PC-3 (cell line): ENCODE data around the gene ARHGAP31. TPM values are rescaled to one million over a fixed set of nuclear protein-coding genes. Genes with fewer than 3 reads are reported as not detected.

Experiments used
- ATAC-seq: fragments of 200-7000 bp; cut with Tn5 transposase; 2 replicates; pipeline ENCODE4 v1.9.1; 2020; ENCODE audit warnings: mild to moderate bottlenecking, moderate library complexity
- BruUV-seq: library from RNA; stranded (reverse); fragments of 400-500 nt; replicated peaks from 2 replicates; lab custom pipeline; 2021; lab: Mats Ljungman, UMichigan
- CTCF ChIA-PET: fragments of 300-600 bp; sonication (Branson Sonifier 250); formaldehyde crosslinking; loops from one replicate; lab custom pipeline; 2022; ENCODE audit warnings: antibody characterized with exemption; lab: Charles Lee
- POLR2A ChIA-PET: fragments of 300-600 bp; sonication (Branson Sonifier 250); formaldehyde crosslinking; loops from one replicate; lab custom pipeline; 2022; ENCODE audit warnings: antibody characterized with exemption; ENCODE audit not compliant: unreplicated experiment; lab: Charles Lee
- DNase-seq: peaks from one replicate; pipeline ENCODE4 v3.0.0-alpha.2; 2015
- H2AFZ ChIP-seq: fragments of 300-600 bp; sonication (generic); 2 replicates; pipeline ENCODE4 v1.6.0; 2016; ENCODE audit warnings: antibody characterized with exemption, low read length
- H3F3A ChIP-seq: fragments of 300-600 bp; sonication (generic); one replicate; pipeline ENCODE4 v1.6.0; 2017; ENCODE audit warnings: antibody characterized with exemption, low read length, control low read depth, mild to moderate bottlenecking; ENCODE audit not compliant: unreplicated experiment
- H3K27ac ChIP-seq: fragments of 300-600 bp; sonication (generic); 2 replicates; pipeline ENCODE4 v1.5.1; 2016; ENCODE audit warnings: mild to moderate bottlenecking, low read length
- H3K27me3 ChIP-seq: fragments of 300-600 bp; sonication (generic); 2 replicates; pipeline ENCODE4 v1.6.1; 2016; ENCODE audit warnings: low read length, mixed read lengths
- H3K36me3 ChIP-seq: fragments of 300-600 bp; sonication (generic); 2 replicates; pipeline ENCODE4 v1.6.1; 2016; ENCODE audit warnings: low read depth, mixed run types, low read length, mixed read lengths
- H3K4me1 ChIP-seq: fragments of 300-600 bp; sonication (generic); 2 replicates; pipeline ENCODE4 v1.5.1; 2016; ENCODE audit warnings: low read length; ENCODE audit not compliant: insufficient read depth
- H3K4me2 ChIP-seq: fragments of 300-600 bp; sonication (generic); 2 replicates; pipeline ENCODE4 v1.6.0; 2016; ENCODE audit warnings: low read length
- H3K4me3 ChIP-seq: fragments of 300-600 bp; sonication (generic); 2 replicates; pipeline ENCODE4 v1.5.1; 2016; ENCODE audit warnings: mild to moderate bottlenecking, low read length, mixed read lengths
- H3K79me2 ChIP-seq: fragments of 300-600 bp; sonication (generic); 2 replicates; pipeline ENCODE4 v1.6.1; 2017; ENCODE audit warnings: low read length, mixed read lengths
- H3K9ac ChIP-seq: fragments of 300-600 bp; sonication (generic); 2 replicates; pipeline ENCODE4 v1.6.0; 2016; ENCODE audit warnings: mild to moderate bottlenecking, low read length
- H3K9me2 ChIP-seq: fragments of 300-600 bp; sonication (generic); replicated peaks from 2 replicates; pipeline ENCODE4 v1.6.1; 2016; ENCODE audit warnings: mixed run types, low read length, mixed read lengths
- H3K9me3 ChIP-seq: fragments of 300-600 bp; sonication (generic); 2 replicates; pipeline ENCODE4 v1.6.1; 2016; ENCODE audit warnings: low read length, mixed read lengths
- H4K20me1 ChIP-seq: fragments of 300-600 bp; sonication (generic); 2 replicates; pipeline ENCODE4 v1.6.1; 2016; ENCODE audit warnings: low read length, mixed read lengths
- EZH2 ChIP-seq: fragments of 300-600 bp; sonication (generic); IDR thresholded peaks from one replicate; pipeline ENCODE4 v1.6.1; 2017; ENCODE audit warnings: antibody characterized with exemption, mild to moderate bottlenecking, low read length; ENCODE audit not compliant: unreplicated experiment
- EZH2phosphoT487 ChIP-seq: fragments of 300-600 bp; sonication (generic); IDR thresholded peaks from 2 replicates; pipeline ENCODE4 v1.6.1; 2018; ENCODE audit warnings: mild to moderate bottlenecking, antibody characterized with exemption, low read length, borderline replicate concordance
- intact Hi-C: fragments of 100-400 bp; cut with micrococcal nuclease; formaldehyde crosslinking; loops from 2 replicates; pipeline ENCODE4 v1.9.0; 2023
- total RNA-seq: library from RNA; depleted of rRNA; stranded (reverse); fragments of >200 nt; gene quantifications from 2 replicates; pipeline ENCODE4 v1.2.3, GENCODE V29; 2014
- TF ChIP-seq, protein P1 (sequence below): fragments of 300-600 bp; sonication (generic); conservative IDR thresholded peaks from 2 replicates; pipeline ENCODE4 v1.5.1; 2017; ENCODE audit warnings: antibody characterized with exemption, low read depth, mild to moderate bottlenecking, low read length

Gene ARHGAP31
- total RNA-seq, 1 experiment from 2014 or later, result 7.8 TPM

DNA sequence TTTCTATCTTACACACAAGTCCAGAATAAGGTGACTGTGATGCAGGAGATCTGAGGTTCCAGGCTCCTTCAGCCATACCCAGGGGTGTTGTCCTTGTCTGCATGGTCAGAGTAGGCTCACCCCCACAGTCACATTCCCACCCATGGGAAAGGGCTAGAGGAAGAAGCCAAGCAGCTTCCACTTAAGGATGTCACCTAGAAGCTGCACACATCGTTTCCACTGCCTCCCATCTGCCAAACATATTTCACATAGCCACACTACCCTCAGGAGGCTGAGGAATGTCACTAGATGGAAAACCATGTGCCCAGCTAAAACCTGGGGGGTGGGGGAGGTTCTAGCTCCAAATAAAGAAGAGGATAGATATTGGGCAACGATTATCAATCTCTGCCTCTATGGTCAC is 111.1 kb downstream of the ARHGAP31 start:
- no peaks in the 10 kb centered on the region for H3K79me2 ChIP-seq
- no peak overlapping the region for H3K4me3 ChIP-seq
- TF ChIP-seq, protein P1, sequence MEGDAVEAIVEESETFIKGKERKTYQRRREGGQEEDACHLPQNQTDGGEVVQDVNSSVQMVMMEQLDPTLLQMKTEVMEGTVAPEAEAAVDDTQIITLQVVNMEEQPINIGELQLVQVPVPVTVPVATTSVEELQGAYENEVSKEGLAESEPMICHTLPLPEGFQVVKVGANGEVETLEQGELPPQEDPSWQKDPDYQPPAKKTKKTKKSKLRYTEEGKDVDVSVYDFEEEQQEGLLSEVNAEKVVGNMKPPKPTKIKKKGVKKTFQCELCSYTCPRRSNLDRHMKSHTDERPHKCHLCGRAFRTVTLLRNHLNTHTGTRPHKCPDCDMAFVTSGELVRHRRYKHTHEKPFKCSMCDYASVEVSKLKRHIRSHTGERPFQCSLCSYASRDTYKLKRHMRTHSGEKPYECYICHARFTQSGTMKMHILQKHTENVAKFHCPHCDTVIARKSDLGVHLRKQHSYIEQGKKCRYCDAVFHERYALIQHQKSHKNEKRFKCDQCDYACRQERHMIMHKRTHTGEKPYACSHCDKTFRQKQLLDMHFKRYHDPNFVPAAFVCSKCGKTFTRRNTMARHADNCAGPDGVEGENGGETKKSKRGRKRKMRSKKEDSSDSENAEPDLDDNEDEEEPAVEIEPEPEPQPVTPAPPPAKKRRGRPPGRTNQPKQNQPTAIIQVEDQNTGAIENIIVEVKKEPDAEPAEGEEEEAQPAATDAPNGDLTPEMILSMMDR, result no peak
- no peak for TF ChIP-seq EZH2phosphoT487
- no peak for TF ChIP-seq EZH2
- H3K27me3 ChIP-seq, result no peaks in the 10 kb centered on the region
- H2AFZ ChIP-seq, result no peak overlapping the region
- POLR2A ChIA-PET, result no interaction called here
- no peaks in the 10 kb centered on the region for H3K9me3 ChIP-seq
- CTCF ChIA-PET, result no interaction called here
- no peaks in the 10 kb centered on the region for H3K9me2 ChIP-seq
- no peaks in the 10 kb centered on the region for H3F3A ChIP-seq
- H3K36me3 ChIP-seq, result no peaks in the 10 kb centered on the region
- intact Hi-C loops, result no loop called here
- BruUV-seq, result no TSS peak
- H4K20me1 ChIP-seq, result no peaks in the 10 kb centered on the region
- no peak overlapping the region for H3K4me2 ChIP-seq
- ATAC-seq, result no peak
- H3K9ac ChIP-seq, result no peak overlapping the region
- no peak for DNase-seq
- no peak overlapping the region for H3K27ac ChIP-seq
- H3K4me1 ChIP-seq, result peaks cover 10% of the 10 kb centered on the region

DNA sequence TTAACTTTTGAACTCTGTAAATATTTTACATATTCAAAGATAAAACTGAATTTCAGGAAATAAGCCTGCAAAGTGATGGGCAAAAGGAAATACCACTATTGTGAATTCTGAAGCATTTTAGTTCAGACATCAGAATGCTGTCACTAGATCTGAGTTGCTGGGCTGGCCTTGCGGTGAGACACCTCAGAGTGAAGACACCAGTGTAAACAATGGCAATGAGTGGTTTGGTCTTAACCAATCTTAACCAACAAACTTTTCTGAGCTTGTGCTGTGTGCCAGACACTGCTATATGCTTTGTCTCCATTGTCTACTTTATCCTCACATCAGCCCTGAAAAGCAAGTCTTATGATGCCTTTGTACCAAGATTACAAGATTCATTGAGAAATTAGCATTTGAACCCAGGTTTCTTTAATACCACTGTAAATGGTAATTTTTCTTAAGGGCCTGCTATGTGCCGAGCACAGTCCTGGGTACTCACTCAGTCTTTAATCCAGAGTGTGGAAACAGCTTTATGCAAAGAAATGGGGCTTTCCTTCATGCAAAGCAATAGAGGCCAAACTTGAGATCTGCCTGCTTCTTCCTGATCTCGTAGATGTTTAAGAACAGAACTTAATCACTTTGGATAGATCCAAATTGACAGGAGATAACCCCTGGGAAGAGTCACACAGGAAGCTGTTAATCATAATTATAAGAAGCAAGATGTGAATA is 114.2 kb downstream of the ARHGAP31 start:
- H3K27me3 ChIP-seq, result no peaks in the 10 kb centered on the region
- ATAC-seq (peak; percentile 42), DNase-seq (peak; percentile 14)
- no peaks in the 10 kb centered on the region for H3K36me3 ChIP-seq
- no TSS peak for BruUV-seq
- no peak overlapping the region for H3K4me3 ChIP-seq
- TF ChIP-seq EZH2phosphoT487 (no peak), EZH2 (no peak)
- TF ChIP-seq, protein P1, result no peak
- no peaks in the 10 kb centered on the region for H3K9me3 ChIP-seq
- no peaks in the 10 kb centered on the region for H3K79me2 ChIP-seq
- H3K9me2 ChIP-seq, result no peaks in the 10 kb centered on the region
- no peaks in the 10 kb centered on the region for H3F3A ChIP-seq
- H3K4me2 ChIP-seq, result no peak overlapping the region
- ChIA-PET POLR2A (no interaction called here), CTCF (no interaction called here)
- intact Hi-C loops, result no loop called here
- no peaks in the 10 kb centered on the region for H4K20me1 ChIP-seq
- H3K4me1 ChIP-seq, result peaks cover 3% of the 10 kb centered on the region
- H3K27ac ChIP-seq, result no peak overlapping the region
- H3K9ac ChIP-seq, result no peak overlapping the region
- H2AFZ ChIP-seq, result no peak overlapping the region

DNA sequence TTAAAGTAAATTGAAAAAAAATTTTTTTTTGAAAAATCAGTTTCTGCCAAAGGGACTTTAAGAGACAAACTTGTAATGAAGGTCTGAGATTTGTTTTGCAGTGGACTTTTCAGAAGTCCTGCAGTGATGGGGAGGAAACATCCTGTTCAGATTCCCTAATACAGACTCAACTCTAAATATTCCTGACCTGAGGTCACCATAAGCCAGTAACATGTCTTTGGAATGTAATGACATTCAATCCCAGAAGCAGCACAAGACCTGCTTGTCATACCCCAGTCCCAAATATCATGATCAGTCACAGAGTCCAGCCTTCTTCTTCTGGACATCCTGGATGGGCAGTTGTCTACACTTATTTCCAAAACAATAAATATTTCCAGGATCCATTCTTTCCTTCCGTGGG is 115.7 kb downstream of the ARHGAP31 start:
- Histone ChIP-seq H3K36me3 (no peaks in the 10 kb centered on the region), H3K27ac (no peak overlapping the region), H3K79me2 (no peaks in the 10 kb centered on the region), H3K4me3 (no peak overlapping the region), H3K9me3 (no peaks in the 10 kb centered on the region), H3K4me2 (no peak overlapping the region), H3K4me1 (no peaks in the 10 kb centered on the region), H2AFZ (no peak overlapping the region), H3K9ac (no peak overlapping the region), H3K9me2 (no peaks in the 10 kb centered on the region), H3F3A (no peaks in the 10 kb centered on the region), H4K20me1 (no peaks in the 10 kb centered on the region), H3K27me3 (no peaks in the 10 kb centered on the region)
- CTCF ChIA-PET, result no interaction called here
- no TSS peak for BruUV-seq
- TF ChIP-seq, protein P1, result no peak
- POLR2A ChIA-PET, result no interaction called here
- DNase-seq, result no peak
- intact Hi-C loops, result no loop called here
- no peak for ATAC-seq
